ENCODE data around the gene ANKMY1. TPM values are rescaled to one million over a fixed set of nuclear protein-coding genes. Genes with fewer than 3 reads are reported as not detected.
A peak's percentile ranks its signal among the peaks of the same experiment; 100 is the strongest.

ANKMY1 gene
- total RNA-seq, 1 donor from 2014 or later = 16.8 TPM

GRCh38 chr2:240437861-240438809 is 119.7 kb downstream of the ANKMY1 start:
- Mint-ChIP-seq H3K27me3 (peaks cover 3% of the 10 kb centered on the region), H3K27ac (peak overlapping the region; percentile 74), H3K4me3 (peak overlapping the region; percentile 82), H3K9me3 (no peaks in the 10 kb centered on the region), H3K4me1 (ENCODE audit: unreplicated experiment) (peaks cover 9% of the 10 kb centered on the region), H3K36me3 (no peaks in the 10 kb centered on the region)
- TF ChIP-seq CTCF (conservative IDR thresholded peaks at IDR 0.05) = peak; percentile 97
- DNase-seq (ENCODE audit: extremely low spot score, unreplicated experiment) = no peak

- Mint-ChIP-seq H3K4me1 (ENCODE audit: unreplicated experiment) (peaks cover 9% of the 10 kb centered on the region), H3K9me3 (no peaks in the 10 kb centered on the region), H3K4me3 (peak overlapping the region; percentile 82), H3K36me3 (no peaks in the 10 kb centered on the region), H3K27ac (peak overlapping the region; percentile 14), H3K27me3 (peaks cover 5% of the 10 kb centered on the region)
- DNase-seq (ENCODE audit: extremely low spot score, unreplicated experiment) = no peak
- TF ChIP-seq CTCF (conservative IDR thresholded peaks at IDR 0.05) = no peak
Observed at GRCh38 chr2:240437551-240437860, 120.3 kb downstream of the ANKMY1 start.

- Mint-ChIP-seq H3K27ac (no peak overlapping the region), H3K27me3 (peaks cover 6% of the 10 kb centered on the region), H3K4me3 (peak overlapping the region; percentile 82), H3K9me3 (no peaks in the 10 kb centered on the region), H3K36me3 (no peaks in the 10 kb centered on the region), H3K4me1 (ENCODE audit: unreplicated experiment) (peaks cover 9% of the 10 kb centered on the region)
- no peak for TF ChIP-seq CTCF (conservative IDR thresholded peaks at IDR 0.05)
- no peak for DNase-seq (ENCODE audit: extremely low spot score, unreplicated experiment)
Observed at GRCh38 chr2:240436683-240437550, 120.9 kb downstream of the ANKMY1 start.

- peak overlapping the region; percentile 82 for H3K4me3 Mint-ChIP-seq
- no peaks in the 10 kb centered on the region for H3K9me3 Mint-ChIP-seq
- peaks cover 6% of the 10 kb centered on the region for H3K27me3 Mint-ChIP-seq
- no peak for DNase-seq (ENCODE audit: extremely low spot score, unreplicated experiment)
- H3K4me1 Mint-ChIP-seq (ENCODE audit: unreplicated experiment) = peaks cover 9% of the 10 kb centered on the region
- H3K36me3 Mint-ChIP-seq = no peaks in the 10 kb centered on the region
- H3K27ac Mint-ChIP-seq = no peak overlapping the region
- no peak for TF ChIP-seq CTCF (conservative IDR thresholded peaks at IDR 0.05)
Observed at GRCh38 chr2:240435948-240436682, 121.7 kb downstream of the ANKMY1 start.

DNA sequence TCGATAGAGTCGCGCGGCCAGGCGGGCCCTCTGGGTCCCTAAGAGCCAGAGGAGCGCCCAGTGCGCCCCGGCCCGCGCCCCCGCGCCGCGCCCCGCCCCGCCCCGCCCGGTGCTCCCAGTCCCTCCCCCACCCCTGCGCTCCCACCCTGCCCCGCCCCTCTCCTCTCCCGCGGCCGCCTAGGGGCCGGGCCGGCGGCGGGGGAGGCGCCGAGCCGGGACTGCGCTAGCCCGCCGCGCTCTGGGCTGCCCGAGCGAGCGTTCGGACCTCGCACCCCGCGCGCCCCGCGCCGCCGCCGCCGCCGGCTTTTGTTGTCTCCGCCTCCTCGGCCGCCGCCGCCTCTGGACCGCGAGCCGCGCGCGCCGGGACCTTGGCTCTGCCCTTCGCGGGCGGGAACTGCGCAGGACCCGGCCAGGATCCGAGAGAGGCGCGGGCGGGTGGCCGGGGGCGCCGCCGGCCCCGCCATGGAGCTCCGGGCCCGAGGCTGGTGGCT is 122.3 kb downstream of the ANKMY1 start, which contains the start of gene GPC1:
Gene GPC1, plus strand, starts transcription at position 207 of the 491 bp plus-strand sequence. Its CDS starts 256 bp downstream, at position 463.
- no peak for DNase-seq (ENCODE audit: extremely low spot score, unreplicated experiment)

More for the DNA sequence above, 122.3 kb downstream of the ANKMY1 start, which contains the start of gene GPC1:
- no peaks in the 10 kb centered on the region for H3K36me3 Mint-ChIP-seq
- H3K4me3 Mint-ChIP-seq = peak within 1 kb of the TSS; percentile 89
- H3K9me3 Mint-ChIP-seq = no peaks in the 10 kb centered on the region
- H3K4me1 Mint-ChIP-seq (ENCODE audit: unreplicated experiment) = peaks cover 9% of the 10 kb centered on the region
- peaks cover 6% of the 10 kb centered on the region for H3K27me3 Mint-ChIP-seq
- no peak for TF ChIP-seq CTCF (conservative IDR thresholded peaks at IDR 0.05)
- peak within 1 kb of the TSS; percentile 89 for H3K27ac Mint-ChIP-seq
